PC-3 (cell line): Measurements from ENCODE around the gene ITPKC. TPM values are rescaled to one million over a fixed set of nuclear protein-coding genes. Genes with fewer than 3 reads are reported as not detected.

Source experiments
- ATAC-seq: fragments of 200-7000 bp; cut with Tn5 transposase; 2 replicates; pipeline ENCODE4 v1.9.1; 2020; ENCODE audit warnings: mild to moderate bottlenecking, moderate library complexity
- BruUV-seq: library from RNA; stranded (reverse); fragments of 400-500 nt; replicated peaks from 2 replicates; lab custom pipeline; 2021; lab: Mats Ljungman, UMichigan
- CTCF ChIA-PET: fragments of 300-600 bp; sonication (Branson Sonifier 250); formaldehyde crosslinking; loops from one replicate; lab custom pipeline; 2022; ENCODE audit warnings: antibody characterized with exemption; lab: Charles Lee
- POLR2A ChIA-PET: fragments of 300-600 bp; sonication (Branson Sonifier 250); formaldehyde crosslinking; loops from one replicate; lab custom pipeline; 2022; ENCODE audit warnings: antibody characterized with exemption; ENCODE audit not compliant: unreplicated experiment; lab: Charles Lee
- DNase-seq: peaks from one replicate; pipeline ENCODE4 v3.0.0-alpha.2; 2015
- H2AFZ ChIP-seq: fragments of 300-600 bp; sonication (generic); 2 replicates; pipeline ENCODE4 v1.6.0; 2016; ENCODE audit warnings: antibody characterized with exemption, low read length
- H3F3A ChIP-seq: fragments of 300-600 bp; sonication (generic); one replicate; pipeline ENCODE4 v1.6.0; 2017; ENCODE audit warnings: antibody characterized with exemption, low read length, control low read depth, mild to moderate bottlenecking; ENCODE audit not compliant: unreplicated experiment
- H3K27ac ChIP-seq: fragments of 300-600 bp; sonication (generic); 2 replicates; pipeline ENCODE4 v1.5.1; 2016; ENCODE audit warnings: mild to moderate bottlenecking, low read length
- H3K27me3 ChIP-seq: fragments of 300-600 bp; sonication (generic); 2 replicates; pipeline ENCODE4 v1.6.1; 2016; ENCODE audit warnings: low read length, mixed read lengths
- H3K36me3 ChIP-seq: fragments of 300-600 bp; sonication (generic); 2 replicates; pipeline ENCODE4 v1.6.1; 2016; ENCODE audit warnings: low read depth, mixed run types, low read length, mixed read lengths
- H3K4me1 ChIP-seq: fragments of 300-600 bp; sonication (generic); 2 replicates; pipeline ENCODE4 v1.5.1; 2016; ENCODE audit warnings: low read length; ENCODE audit not compliant: insufficient read depth
- H3K4me2 ChIP-seq: fragments of 300-600 bp; sonication (generic); 2 replicates; pipeline ENCODE4 v1.6.0; 2016; ENCODE audit warnings: low read length
- H3K4me3 ChIP-seq: fragments of 300-600 bp; sonication (generic); 2 replicates; pipeline ENCODE4 v1.5.1; 2016; ENCODE audit warnings: mild to moderate bottlenecking, low read length, mixed read lengths
- H3K79me2 ChIP-seq: fragments of 300-600 bp; sonication (generic); 2 replicates; pipeline ENCODE4 v1.6.1; 2017; ENCODE audit warnings: low read length, mixed read lengths
- H3K9ac ChIP-seq: fragments of 300-600 bp; sonication (generic); 2 replicates; pipeline ENCODE4 v1.6.0; 2016; ENCODE audit warnings: mild to moderate bottlenecking, low read length
- H3K9me2 ChIP-seq: fragments of 300-600 bp; sonication (generic); replicated peaks from 2 replicates; pipeline ENCODE4 v1.6.1; 2016; ENCODE audit warnings: mixed run types, low read length, mixed read lengths
- H3K9me3 ChIP-seq: fragments of 300-600 bp; sonication (generic); 2 replicates; pipeline ENCODE4 v1.6.1; 2016; ENCODE audit warnings: low read length, mixed read lengths
- H4K20me1 ChIP-seq: fragments of 300-600 bp; sonication (generic); 2 replicates; pipeline ENCODE4 v1.6.1; 2016; ENCODE audit warnings: low read length, mixed read lengths
- CTCF ChIP-seq: fragments of 300-600 bp; sonication (generic); conservative IDR thresholded peaks from 2 replicates; pipeline ENCODE4 v1.5.1; 2017; ENCODE audit warnings: antibody characterized with exemption, low read depth, mild to moderate bottlenecking, low read length
- EZH2 ChIP-seq: fragments of 300-600 bp; sonication (generic); IDR thresholded peaks from one replicate; pipeline ENCODE4 v1.6.1; 2017; ENCODE audit warnings: antibody characterized with exemption, mild to moderate bottlenecking, low read length; ENCODE audit not compliant: unreplicated experiment
- EZH2phosphoT487 ChIP-seq: fragments of 300-600 bp; sonication (generic); IDR thresholded peaks from 2 replicates; pipeline ENCODE4 v1.6.1; 2018; ENCODE audit warnings: mild to moderate bottlenecking, antibody characterized with exemption, low read length, borderline replicate concordance
- intact Hi-C: fragments of 100-400 bp; cut with micrococcal nuclease; formaldehyde crosslinking; loops from 2 replicates; pipeline ENCODE4 v1.9.0; 2023
- total RNA-seq: library from RNA; depleted of rRNA; stranded (reverse); fragments of >200 nt; gene quantifications from 2 replicates; pipeline ENCODE4 v1.2.3, GENCODE V29; 2014

Gene ITPKC
- total RNA-seq, 1 experiment from 2014 or later, result 28.4 TPM

GRCh38 chr19:40747536-40747935, 30.6 kb downstream of the ITPKC start:
- peaks cover 12% of the 10 kb centered on the region for H3K4me1 ChIP-seq
- TF ChIP-seq EZH2phosphoT487 (no peak), CTCF (no peak), EZH2 (no peak)
- no peak for DNase-seq
- ChIA-PET POLR2A (no interaction called here), CTCF (no interaction called here)
- H3K36me3 ChIP-seq, result no peaks in the 10 kb centered on the region
- peaks cover 4% of the 10 kb centered on the region; the same call in 1 of the 2 replicates for H4K20me1 ChIP-seq
- H3K4me2 ChIP-seq, result no peak overlapping the region
- H3K9me3 ChIP-seq, result no peaks in the 10 kb centered on the region
- peaks cover 16% of the 10 kb centered on the region for H3K79me2 ChIP-seq
- BruUV-seq, result no TSS peak
- no peaks in the 10 kb centered on the region for H3F3A ChIP-seq
- no peak overlapping the region for H3K9ac ChIP-seq
- intact Hi-C loops, result no loop called here
- H3K27me3 ChIP-seq, result no peaks in the 10 kb centered on the region
- H2AFZ ChIP-seq, result no peak overlapping the region
- no peaks in the 10 kb centered on the region for H3K9me2 ChIP-seq
- ATAC-seq, result no peak
- no peak overlapping the region for H3K27ac ChIP-seq
- no peak overlapping the region for H3K4me3 ChIP-seq

- H3K4me1 ChIP-seq, result peaks cover 28% of the 10 kb centered on the region
- peak within 1 kb of the TSS; percentile 74 for H2AFZ ChIP-seq
- no peaks in the 10 kb centered on the region for H3K9me2 ChIP-seq
- H3F3A ChIP-seq, result no peaks in the 10 kb centered on the region
- H3K9ac ChIP-seq, result peak within 1 kb of the TSS; percentile 99
- peak within 1 kb of the TSS; percentile 91 for H3K4me2 ChIP-seq
- intact Hi-C loops, result loop anchor here (1.0 to 2.0 kb wide), 2 partner anchors 28 to 33 kb away; partner anchors contain the start of genes COQ8B, ITPKC and RAB4B
- peak within 1 kb of the TSS; percentile 93 for H3K27ac ChIP-seq
- peaks cover 4% of the 10 kb centered on the region for H3K36me3 ChIP-seq
- H3K4me3 ChIP-seq, result peak within 1 kb of the TSS; percentile 95
- peaks cover 43% of the 10 kb centered on the region for H3K79me2 ChIP-seq
- TF ChIP-seq EZH2phosphoT487 (no peak), CTCF (no peak), EZH2 (no peak)
- POLR2A ChIA-PET, result interaction anchor here (0.5 to 1.2 kb wide), 4 partner anchors 27 to 467 kb away, joined by 3 to 20 read pairs (median 8); no protein-coding TSS in a partner anchor
- H4K20me1 ChIP-seq, result peaks cover 16% of the 10 kb centered on the region
- peak; percentile 99 for DNase-seq
- CTCF ChIA-PET, result no interaction called here
- no peaks in the 10 kb centered on the region for H3K27me3 ChIP-seq
- BruUV-seq, result TSS peak; percentile 94
- H3K9me3 ChIP-seq, result no peaks in the 10 kb centered on the region
- ATAC-seq, result peak; percentile 88
Measured at GRCh38 chr19:40750058-40750873, 33.4 kb downstream of the ITPKC start, which contains the start of gene ACTMAP. Gene ACTMAP (minus strand): TSS chr19:40750477. CDS start chr19:40749803, 674 bp downstream.
